Measurements from ENCODE around the gene ZNF106.

The ZNF106 gene

GRCh38 chr15:42490671-42491538 lies at the start of gene ZNF106:
Gene ZNF106 (minus strand): TSS chr15:42491141. CDS start chr15:42472289, 18,852 bp downstream.
- peak; percentile 82 for DNase-seq

GRCh38 chr15:42533246-42533645 lies 42.3 kb upstream of the ZNF106 start:
- no peak for DNase-seq

- DNase-seq = no peak
These were observed 38.0 kb upstream of the ZNF106 start for GRCh38 chr15:42528970-42529369.

GRCh38 chr15:42523331-42523730 lies 32.4 kb upstream of the ZNF106 start:
- DNase-seq = no peak

- DNase-seq = no peak
These were observed 20.1 kb upstream of the ZNF106 start for GRCh38 chr15:42511007-42511391.

GRCh38 chr15:42510258-42511006 lies 19.5 kb upstream of the ZNF106 start:
- no peak for DNase-seq

GRCh38 chr15:42508263-42508690 lies 17.3 kb upstream of the ZNF106 start:
- DNase-seq = no peak

- no peak for DNase-seq
These were observed 16.6 kb upstream of the ZNF106 start for GRCh38 chr15:42507514-42507913.

GRCh38 chr15:42504631-42505030 lies 13.7 kb upstream of the ZNF106 start:
- DNase-seq = no peak

GRCh38 chr15:42503825-42504224 lies 12.9 kb upstream of the ZNF106 start:
- no peak for DNase-seq

- DNase-seq = no peak
These were observed 11.5 kb upstream of the ZNF106 start for GRCh38 chr15:42502477-42502876.

- no peak for DNase-seq
These were observed 9.1 kb upstream of the ZNF106 start for GRCh38 chr15:42499858-42500609.

GRCh38 chr15:42498212-42499068 lies 7.5 kb upstream of the ZNF106 start:
- DNase-seq = no peak

- DNase-seq = peak; percentile 72
These were observed 4.6 kb upstream of the ZNF106 start, which contains the start of gene SNAP23 for GRCh38 chr15:42495361-42496212. Gene SNAP23 (plus strand): TSS chr15:42495634. CDS start chr15:42511847, 16,213 bp downstream.

GRCh38 chr15:42494998-42495360 lies 4.0 kb upstream of the ZNF106 start:
- no peak for DNase-seq

GRCh38 chr15:42493679-42494078 lies 2.7 kb upstream of the ZNF106 start:
- no peak for DNase-seq

GRCh38 chr15:42491539-42492225 lies 741 bp upstream of the ZNF106 start:
- DNase-seq = no peak

GRCh38 chr15:42490291-42490670 lies 660 bp downstream of the ZNF106 start:
- no peak for DNase-seq

GRCh38 chr15:42483677-42484076 lies 7.3 kb downstream of the ZNF106 start:
- no peak for DNase-seq

GRCh38 chr15:42482701-42483100 lies 8.2 kb downstream of the ZNF106 start:
- no peak for DNase-seq

- no peak for DNase-seq
These were observed 16.1 kb downstream of the ZNF106 start for GRCh38 chr15:42474827-42475226.
